ENCODE data around the gene MRPS27.

- no peak for TF ChIP-seq POLR2A (IDR thresholded peaks at IDR 0.05; ENCODE audit: low read length)
- no peak for TF ChIP-seq GATA1 (IDR thresholded peaks at IDR 0.05; ENCODE audit: low read depth, low read length)
Observed at GRCh38 chr5:72225741-72226140, 94.3 kb downstream of the MRPS27 start.
